HCT116 (cell line): ENCODE data around the gene FDXR. TPM values are rescaled to one million over a fixed set of nuclear protein-coding genes. Genes with fewer than 3 reads are reported as not detected.

Experiments used
- ATAC-seq: fragments of 200-7000 bp; cut with Tn5 transposase; 2 replicates; pipeline ENCODE4 v1.9.1; 2020; ENCODE audit warnings: mild to moderate bottlenecking, moderate library complexity
- BruUV-seq: library from RNA; stranded (reverse); fragments of 400-500 nt; replicated peaks from 2 replicates; lab custom pipeline; 2021; lab: Mats Ljungman, UMichigan
- CTCF ChIA-PET: fragments of 300-600 bp; sonication (Branson Sonifier 250); formaldehyde crosslinking; loops from one replicate; lab custom pipeline; 2021; ENCODE audit warnings: antibody characterized with exemption; lab: Charles Lee
- POLR2A ChIA-PET: fragments of 300-600, 350-600 bp; sonication (Branson Sonifier 250); formaldehyde crosslinking; loops from one replicate; lab custom pipeline; 2021; ENCODE audit warnings: antibody characterized with exemption; lab: Charles Lee
- RAD21 ChIA-PET, 2 experiments: fragments of 300-600 bp; sonication (Branson Sonifier 250); formaldehyde crosslinking; loops; one replicate each; lab custom pipeline; 2023; ENCODE audit warnings: low total read pairs in 2 of 2; ENCODE audit not compliant: uncharacterized antibody in 2 of 2, unreplicated experiment in 2 of 2, low non-redundant PET in 1 of 2; lab: Charles Lee
- DNase-seq: peaks from one replicate; pipeline ENCODE4 v3.0.0-alpha.2; 2010; ENCODE audit warnings: low read depth, low spot score
- H2AFZ ChIP-seq: fragments of 200-600 bp; shearing (Covaris generic), sonication (generic); 2 replicates; pipeline ENCODE4 v1.6.1; 2017; ENCODE audit warnings: low read depth, mixed run types, mixed read lengths, antibody characterized with exemption, low read length; ENCODE audit not compliant: poor library complexity, severe bottlenecking
- H3K27ac ChIP-seq: 2 replicates; pipeline ENCODE4 v1.5.1; 2012; ENCODE audit warnings: low read depth, low read length
- H3K27me3 ChIP-seq: fragments of 200-600 bp; sonication (generic); 2 replicates; pipeline ENCODE4 v1.6.1; 2016; ENCODE audit warnings: mixed run types, low read length, mixed read lengths; ENCODE audit not compliant: insufficient read depth
- H3K36me3 ChIP-seq, 2 experiments: fragments of 200-500 bp in 1 of 2; fragments of 200-600 bp in 1 of 2; sonication (Bioruptor generic) in 1 of 2; sonication (generic) in 1 of 2; 2 replicates each; pipeline versions ENCODE4 v1.5.1 to v1.6.1; 2014 to 2016; ENCODE audit warnings: low read length in 2 of 2, inconsistent platforms in 1 of 2, mixed read lengths in 1 of 2, mixed run types in 1 of 2; ENCODE audit not compliant: insufficient read depth in 2 of 2, control insufficient read depth in 1 of 2
- H3K4me1 ChIP-seq, 2 experiments: fragments of 200-600 bp in 1 of 2; sonication (generic) in 1 of 2; 2 replicates each; pipeline versions ENCODE4 v1.5.1 to v1.6.1; 2012 to 2017; ENCODE audit warnings: low read length in 2 of 2, inconsistent platforms in 1 of 2, mild to moderate bottlenecking in 1 of 2, mixed read lengths in 1 of 2, mixed run types in 1 of 2, moderate library complexity in 1 of 2; ENCODE audit not compliant: insufficient read depth in 2 of 2, control insufficient read depth in 1 of 2
- H3K4me2 ChIP-seq: fragments of 200-600 bp; sonication (generic); 2 replicates; pipeline ENCODE4 v1.6.1; 2017; ENCODE audit warnings: mixed run types, low read length, mixed read lengths
- H3K4me3 ChIP-seq, 2 experiments: fragments of 200-600 bp in 1 of 2; sonication (generic) in 1 of 2; replicated peaks in 1 of 2; 2 replicates each; pipeline ENCODE4 v1.5.1; 2011 to 2016; ENCODE audit warnings: low read length in 2 of 2, control low read depth in 1 of 2, low read depth in 1 of 2, mild to moderate bottlenecking in 1 of 2, mixed read lengths in 1 of 2, mixed run types in 1 of 2
- H3K79me2 ChIP-seq: fragments of 200-600 bp; sonication (generic); 2 replicates; pipeline ENCODE4 v1.6.1; 2017; ENCODE audit warnings: mild to moderate bottlenecking, mixed run types, low read length, moderate library complexity, mixed read lengths; ENCODE audit not compliant: insufficient read depth
- H3K9ac ChIP-seq: fragments of 200-600 bp; sonication (generic); 2 replicates; pipeline ENCODE4 v1.6.1; 2016; ENCODE audit warnings: low read length, mixed read lengths
- H3K9me2 ChIP-seq: fragments of 200-600 bp; sonication (generic), shearing (Covaris generic); 2 replicates; pipeline ENCODE4 v1.6.1; 2017; ENCODE audit warnings: mixed run types, mild to moderate bottlenecking, moderate library complexity; ENCODE audit not compliant: insufficient read depth
- H3K9me3 ChIP-seq, 2 experiments: fragments of 200-500 bp in 1 of 2; fragments of 200-600 bp in 1 of 2; sonication (Bioruptor generic) in 1 of 2; sonication (generic) in 1 of 2; 2 replicates each; pipeline ENCODE4 v1.6.1; 2014 to 2017; ENCODE audit warnings: low read length in 2 of 2, mixed read lengths in 2 of 2, inconsistent platforms in 1 of 2, low read depth in 1 of 2, mild to moderate bottlenecking in 1 of 2, mixed run types in 1 of 2, moderate library complexity in 1 of 2; ENCODE audit not compliant: control insufficient read depth in 1 of 2, insufficient read depth in 1 of 2
- H4K20me1 ChIP-seq: fragments of 200-600 bp; sonication (generic), shearing (Covaris generic); 2 replicates; pipeline ENCODE4 v1.6.1; 2017; ENCODE audit warnings: mixed run types, mild to moderate bottlenecking, moderate library complexity; ENCODE audit not compliant: insufficient read depth
- ATF3 ChIP-seq: IDR thresholded peaks from 2 replicates; pipeline ENCODE4 v1.6.1; 2012
- CEBPB ChIP-seq: IDR thresholded peaks from 2 replicates; pipeline ENCODE4 v1.6.1; 2012; ENCODE audit warnings: low read depth
- EZH2phosphoT487 ChIP-seq: fragments of 200-600 bp; IDR thresholded peaks from 2 replicates; pipeline ENCODE4 v1.6.1; 2018; ENCODE audit warnings: antibody characterized with exemption, borderline replicate concordance
- MAX ChIP-seq: IDR thresholded peaks from 2 replicates; pipeline ENCODE4 v1.6.1; 2012
- RAD21 ChIP-seq: IDR thresholded peaks from 2 replicates; pipeline ENCODE4 v1.6.1; 2012; ENCODE audit warnings: low read depth, mild to moderate bottlenecking
- intact Hi-C: fragments of 100-400 bp; cut with micrococcal nuclease; formaldehyde crosslinking; loops from 2 replicates; pipeline ENCODE4 v1.10.0; 2022
- total RNA-seq: library from RNA; stranded (reverse); gene quantifications from one replicate; pipeline ENCODE4 v1.2.1, GENCODE V29; 2021; ENCODE audit not compliant: unreplicated experiment

Gene FDXR
- total RNA-seq, 1 experiment from 2014 or later, result 98.8 TPM

GRCh38 chr17:74840989-74841666 is 31.7 kb downstream of the FDXR start:
- ATAC-seq (no peak), DNase-seq (no peak)
- no peaks in the 10 kb centered on the region for H3K9me3 ChIP-seq
- no peaks in the 10 kb centered on the region for H3K79me2 ChIP-seq
- no peak overlapping the region for H2AFZ ChIP-seq
- H3K27ac ChIP-seq, result no peak overlapping the region; the same call in 1 of the 2 replicates
- BruUV-seq, result no TSS peak
- H3K9me2 ChIP-seq, result no peaks in the 10 kb centered on the region
- H3K9ac ChIP-seq, result no peak overlapping the region
- no peak overlapping the region for H3K4me2 ChIP-seq
- ChIA-PET CTCF (no interaction called here), POLR2A (no interaction called here), RAD21 (no interaction called here)
- H3K4me1 ChIP-seq, result peaks cover 7 to 25% of the 10 kb centered on the region in 2 experiments
- no peaks in the 10 kb centered on the region for H4K20me1 ChIP-seq
- no peak for TF ChIP-seq CEBPB
- no peaks in the 10 kb centered on the region for H3K27me3 ChIP-seq
- H3K4me3 ChIP-seq, result no peak overlapping the region
- intact Hi-C loops, result no loop called here
- no peaks in the 10 kb centered on the region for H3K36me3 ChIP-seq

GRCh38 chr17:74839990-74840852 is 32.6 kb downstream of the FDXR start:
- H3K9me2 ChIP-seq, result no peaks in the 10 kb centered on the region
- BruUV-seq, result no TSS peak
- intact Hi-C loops, result no loop called here
- CTCF ChIA-PET, result no interaction called here
- TF ChIP-seq ATF3, result no peak
- no peak for TF ChIP-seq EZH2phosphoT487
- TF ChIP-seq MAX, result no peak
- TF ChIP-seq RAD21, result no peak
- no peak overlapping the region for H3K4me2 ChIP-seq
- no peak overlapping the region for H3K4me3 ChIP-seq
- H2AFZ ChIP-seq, result no peak overlapping the region
- no peak for DNase-seq
- H3K79me2 ChIP-seq, result no peaks in the 10 kb centered on the region
- POLR2A ChIA-PET, result no interaction called here
- H4K20me1 ChIP-seq, result no peaks in the 10 kb centered on the region
- no peak overlapping the region for H3K27ac ChIP-seq
- no peak overlapping the region for H3K9ac ChIP-seq
- H3K36me3 ChIP-seq, result no peaks in the 10 kb centered on the region
- RAD21 ChIA-PET, result no interaction called here
- H3K4me1 ChIP-seq, result peaks cover 7 to 25% of the 10 kb centered on the region in 2 experiments
- H3K9me3 ChIP-seq, result no peaks in the 10 kb centered on the region
- no peak for ATAC-seq
- H3K27me3 ChIP-seq, result no peaks in the 10 kb centered on the region
